ENCODE data around the gene FAM124B.

DNA sequence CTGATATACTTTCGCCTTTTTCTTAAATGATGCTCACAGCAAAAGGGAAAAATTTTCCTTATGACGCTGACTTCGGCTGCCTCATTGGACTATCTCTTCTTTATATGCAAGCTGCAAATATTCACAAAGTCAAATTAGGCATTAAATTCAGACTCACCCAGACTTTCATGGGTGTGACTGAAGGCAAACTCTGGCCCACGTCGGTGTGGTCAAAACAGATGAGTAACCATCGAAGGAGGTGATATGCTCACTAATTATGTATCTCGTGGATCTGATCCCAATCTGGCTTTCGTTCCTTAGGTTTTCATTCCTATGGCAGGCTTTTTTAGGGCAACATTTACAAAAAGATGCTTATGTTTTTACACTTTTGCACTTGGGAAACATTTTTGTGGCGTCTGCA is 36.6 kb downstream of the FAM124B start:
- TF ChIP-seq EZH2 (IDR thresholded peaks at IDR 0.05) (no peak), POLR2AphosphoS5 (IDR thresholded peaks at IDR 0.05; ENCODE audit: borderline replicate concordance, low read depth, low read length) (no peak)
